Activated CD4-positive, CD25-positive, alpha-beta regulatory T cell treated with anti-CD3 and anti-CD28 coated beads, Interleukin-2, amount 50 U/mL, for 72 hours (primary cell): ENCODE results near the gene PLOD2.
"Not testable (repeated sequence)": the region's sequence is repeated elsewhere in the genome, so short reads cannot be mapped to it uniquely, and the experiment has no call there.

ENCODE experiments used
- DNase-seq: peaks from one replicate; pipeline ENCODE4 v3.0.0; 2021

Gene PLOD2

GRCh38 chr3:146134348-146135117, 26.5 kb downstream of the PLOD2 start:
- no peak for DNase-seq

- no peak for DNase-seq
Observed at GRCh38 chr3:146133441-146133840, 27.5 kb downstream of the PLOD2 start.

- DNase-seq = no peak
Observed at GRCh38 chr3:146131616-146132410, 29.2 kb downstream of the PLOD2 start.

- DNase-seq = no peak
Observed at GRCh38 chr3:146130881-146131371, 30.1 kb downstream of the PLOD2 start.

GRCh38 chr3:146129750-146130149, 31.2 kb downstream of the PLOD2 start:
- no peak for DNase-seq

GRCh38 chr3:146128939-146129338, 32.0 kb downstream of the PLOD2 start:
- DNase-seq = no peak

GRCh38 chr3:146128179-146128578, 32.8 kb downstream of the PLOD2 start:
- DNase-seq = no peak

- DNase-seq = no peak
Observed at GRCh38 chr3:146125951-146126350, 35.0 kb downstream of the PLOD2 start.

GRCh38 chr3:146124126-146124801, 36.7 kb downstream of the PLOD2 start:
- no peak for DNase-seq

- DNase-seq = no peak
Observed at GRCh38 chr3:146117406-146118285, 43.3 kb downstream of the PLOD2 start.

- DNase-seq = no peak
Observed at GRCh38 chr3:146115619-146116018, 45.4 kb downstream of the PLOD2 start.

GRCh38 chr3:146113804-146114203, 47.2 kb downstream of the PLOD2 start:
- not testable (repeated sequence) for DNase-seq

GRCh38 chr3:146111337-146111736, 49.6 kb downstream of the PLOD2 start:
- no peak for DNase-seq

GRCh38 chr3:146110161-146110560, 50.8 kb downstream of the PLOD2 start:
- DNase-seq = no peak

- DNase-seq = no peak
Observed at GRCh38 chr3:146106986-146107385, 54.0 kb downstream of the PLOD2 start.

GRCh38 chr3:146104068-146104467, 56.9 kb downstream of the PLOD2 start:
- no peak for DNase-seq

- DNase-seq = no peak
Observed at GRCh38 chr3:146102885-146103284, 58.1 kb downstream of the PLOD2 start.

- DNase-seq = no peak
Observed at GRCh38 chr3:146101538-146101937, 59.4 kb downstream of the PLOD2 start.

- no peak for DNase-seq
Observed at GRCh38 chr3:146100825-146101444, 60.0 kb downstream of the PLOD2 start.

GRCh38 chr3:146100180-146100579, 60.8 kb downstream of the PLOD2 start:
- no peak for DNase-seq

GRCh38 chr3:146099316-146099715, 61.7 kb downstream of the PLOD2 start:
- DNase-seq = no peak

- DNase-seq = no peak
Observed at GRCh38 chr3:146093896-146094295, 67.1 kb downstream of the PLOD2 start.
